ENCODE data around the gene PTGDS. TPM values are rescaled to one million over a fixed set of nuclear protein-coding genes. Genes with fewer than 3 reads are reported as not detected.

PTGDS gene
- 1.2 and 40.7 TPM in 2 replicates for total RNA-seq

GRCh38 chr9:136977223-136977622, at the start of gene PTGDS:
TSS of gene PTGDS (plus strand) at chr9:136977504. CDS start at chr9:136977579, 75 bp downstream.

GRCh38 chr9:136944519-136945332, 32.6 kb upstream of the PTGDS start, which contains the start of the genes C8G and FBXW5:
TSS of gene C8G (plus strand) at chr9:136945243. CDS start at chr9:136945321, 78 bp downstream.
TSS of gene FBXW5 (minus strand) at chr9:136944738. CDS start at chr9:136944083, 655 bp downstream.

GRCh38 chr9:136951541-136952320, 25.6 kb upstream of the PTGDS start, which contains the start of gene LCN12:
TSS of gene LCN12 (plus strand) at chr9:136952273. CDS start at chr9:136952328, 55 bp downstream.

GRCh38 chr9:136982232-136983051, 5.1 kb downstream of the PTGDS start, which contains the start of gene LCNL1:
TSS of gene LCNL1 (plus strand) at chr9:136982993. CDS start at chr9:136983587, 594 bp downstream.

GRCh38 chr9:136991993-136992818, 14.9 kb downstream of the PTGDS start, which contains the start of gene PAXX:
TSS of gene PAXX (plus strand) at chr9:136992422. CDS start at chr9:136992444, 22 bp downstream.

GRCh38 chr9:136996361-136997292, 19.3 kb downstream of the PTGDS start, which contains the start of gene CLIC3:
TSS of gene CLIC3 (minus strand) at chr9:136996568. CDS start at chr9:136996543, 25 bp downstream.

GRCh38 chr9:137027369-137028262, 50.3 kb downstream of the PTGDS start, which contains the start of gene ABCA2:
TSS of gene ABCA2 (minus strand) at chr9:137028237. CDS start at chr9:137028140, 97 bp downstream.

Other genes with a start within 250 kb of the PTGDS start
- gene LCN10, start 234.6 kb upstream of the PTGDS start, total RNA-seq: not detected in 2 replicates
- not detected in 2 replicates for gene LCN6, start 229.0 kb upstream of the PTGDS start, total RNA-seq
- gene LCN8, start 219.3 kb upstream of the PTGDS start, total RNA-seq: not detected in 2 replicates
- not detected in 2 replicates for gene LCN15, start 213.0 kb upstream of the PTGDS start, total RNA-seq
- gene TMEM141, start 186.2 kb upstream of the PTGDS start, total RNA-seq: 52.2 and 62.0 TPM in 2 replicates
- 0.37 TPM in 1 of 2 replicates, not detected in the other for gene CCDC183, start 181.2 kb upstream of the PTGDS start, total RNA-seq
- gene RABL6, start 169.6 kb upstream of the PTGDS start, total RNA-seq: 66.7 and 87.5 TPM in 2 replicates
- gene AJM1, start 135.0 kb upstream of the PTGDS start, total RNA-seq: 1.4 and 3.5 TPM in 2 replicates
- 44.4 and 70.9 TPM in 2 replicates for gene PHPT1, start 128.1 kb upstream of the PTGDS start, total RNA-seq
- gene MAMDC4, start 125.2 kb upstream of the PTGDS start, total RNA-seq: 1.1 and 3.1 TPM in 2 replicates
- 265 and 280 TPM in 2 replicates for gene EDF1, start 111.2 kb upstream of the PTGDS start, total RNA-seq
- 9.6 and 16.3 TPM in 2 replicates for gene TRAF2, start 91.0 kb upstream of the PTGDS start, total RNA-seq
- gene FBXW5, start 32.8 kb upstream of the PTGDS start, total RNA-seq: 167 and 192 TPM in 2 replicates
- gene C8G, start 32.3 kb upstream of the PTGDS start, total RNA-seq: 0.37 TPM in 1 of 2 replicates, not detected in the other
- gene LCN12, start 25.2 kb upstream of the PTGDS start, total RNA-seq: 0.12 TPM in 1 of 2 replicates, not detected in the other
- gene LCNL1, start 5.5 kb downstream of the PTGDS start, total RNA-seq: 0.66 and 6.4 TPM in 2 replicates
- 23.9 and 25.1 TPM in 2 replicates for gene PAXX, start 14.9 kb downstream of the PTGDS start, total RNA-seq
- 0.55 and 3.0 TPM in 2 replicates for gene CLIC3, start 19.1 kb downstream of the PTGDS start, total RNA-seq
- 19.0 and 31.7 TPM in 2 replicates for gene ABCA2, start 50.7 kb downstream of the PTGDS start, total RNA-seq
- not detected in 2 replicates for gene FUT7, start 54.6 kb downstream of the PTGDS start, total RNA-seq
- 13.3 and 20.9 TPM in 2 replicates for gene NPDC1, start 68.7 kb downstream of the PTGDS start, total RNA-seq
- not detected in 2 replicates for gene ENTPD2, start 76.6 kb downstream of the PTGDS start, total RNA-seq
- 7.1 and 18.6 TPM in 2 replicates for gene SAPCD2, start 93.1 kb downstream of the PTGDS start, total RNA-seq
- 28.3 and 33.1 TPM in 2 replicates for gene UAP1L1, start 100.0 kb downstream of the PTGDS start, total RNA-seq
- gene MAN1B1, start 109.5 kb downstream of the PTGDS start, total RNA-seq: 73.2 and 128 TPM in 2 replicates
- gene DPP7, start 137.2 kb downstream of the PTGDS start, total RNA-seq: 45.3 and 86.1 TPM in 2 replicates
- gene GRIN1, start 161.7 kb downstream of the PTGDS start, total RNA-seq: under 0.01 and 0.11 TPM in 2 replicates
- gene LRRC26, start 192.5 kb downstream of the PTGDS start, total RNA-seq: not detected in 2 replicates
- 0.25 TPM in 1 of 2 replicates, not detected in the other for gene TMEM210, start 194.6 kb downstream of the PTGDS start, total RNA-seq
- 29.9 and 34.0 TPM in 2 replicates for gene ANAPC2, start 211.1 kb downstream of the PTGDS start, total RNA-seq
- 60.9 and 82.4 TPM in 2 replicates for gene SSNA1, start 211.2 kb downstream of the PTGDS start, total RNA-seq
- gene TPRN, start 223.2 kb downstream of the PTGDS start, total RNA-seq: 6.8 and 8.7 TPM in 2 replicates
- 37.1 and 41.5 TPM in 2 replicates for gene TMEM203, start 228.1 kb downstream of the PTGDS start, total RNA-seq
- gene NDOR1, start 228.2 kb downstream of the PTGDS start, total RNA-seq: 2.6 and 4.8 TPM in 2 replicates
- gene RNF208, start 244.7 kb downstream of the PTGDS start, total RNA-seq: 0.11 and 0.25 TPM in 2 replicates
- gene CYSRT1, start 247.7 kb downstream of the PTGDS start, total RNA-seq: 0.55 and 0.62 TPM in 2 replicates
- gene RNF224, start 250.0 kb downstream of the PTGDS start, total RNA-seq: 0.11 TPM in 1 of 2 replicates, not detected in the other

Data from uterine smooth muscle cell (primary cell).